DMS79 treated with DMSO at 0.1 percent for 48 hours (cell line): ENCODE measurements around the gene CHST8.
"Not testable (repeated sequence)": the region's sequence is repeated elsewhere in the genome, so short reads cannot be mapped to it uniquely, and the experiment has no call there.

ENCODE experiments used
- DNase-seq: peaks from one replicate; lab custom pipeline; 2025; lab: John Stamatoyannopoulos, UW

Gene CHST8, protein sequence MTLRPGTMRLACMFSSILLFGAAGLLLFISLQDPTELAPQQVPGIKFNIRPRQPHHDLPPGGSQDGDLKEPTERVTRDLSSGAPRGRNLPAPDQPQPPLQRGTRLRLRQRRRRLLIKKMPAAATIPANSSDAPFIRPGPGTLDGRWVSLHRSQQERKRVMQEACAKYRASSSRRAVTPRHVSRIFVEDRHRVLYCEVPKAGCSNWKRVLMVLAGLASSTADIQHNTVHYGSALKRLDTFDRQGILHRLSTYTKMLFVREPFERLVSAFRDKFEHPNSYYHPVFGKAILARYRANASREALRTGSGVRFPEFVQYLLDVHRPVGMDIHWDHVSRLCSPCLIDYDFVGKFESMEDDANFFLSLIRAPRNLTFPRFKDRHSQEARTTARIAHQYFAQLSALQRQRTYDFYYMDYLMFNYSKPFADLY

DNA sequence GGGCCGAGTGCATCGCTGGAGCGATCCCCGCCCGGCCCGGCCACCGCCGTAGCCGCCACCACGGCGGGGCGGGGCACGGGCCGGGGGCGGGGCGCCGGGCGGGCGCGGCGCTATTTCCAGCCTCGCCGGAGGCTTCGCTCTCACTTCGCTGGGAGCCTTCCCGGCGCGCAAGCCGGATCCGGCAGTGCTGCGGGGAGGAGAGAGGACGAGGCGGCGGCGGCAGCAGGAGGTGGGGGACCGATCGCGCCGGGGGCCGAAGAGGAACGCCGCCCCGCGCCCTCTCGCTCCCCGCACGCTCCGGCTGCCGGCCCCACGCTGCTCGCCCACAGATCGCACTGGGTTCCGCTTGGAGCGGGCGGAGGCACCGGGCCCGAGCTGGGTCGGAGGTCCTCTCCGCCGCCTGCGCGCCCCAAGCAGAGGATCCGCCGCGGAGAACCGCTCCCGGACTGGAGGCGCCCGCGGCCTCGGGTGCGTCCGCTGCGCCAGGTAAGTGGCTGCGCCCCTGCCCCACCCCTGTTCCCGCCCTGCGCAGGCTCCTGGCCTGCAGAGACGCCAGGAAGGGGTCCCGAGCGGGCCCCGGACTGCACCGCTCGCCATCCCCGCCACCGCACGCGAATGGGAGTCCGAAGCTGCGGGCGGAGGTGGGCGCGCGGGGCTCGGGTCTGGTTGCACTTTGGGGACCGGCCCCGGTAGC, at the start of gene CHST8:
CHST8 (plus strand) TSS at position 143 of the 694 bp plus-strand sequence. CDS start 67,309 bp downstream, outside the sequence.
- DNase-seq, result peak; percentile 41

DNA sequence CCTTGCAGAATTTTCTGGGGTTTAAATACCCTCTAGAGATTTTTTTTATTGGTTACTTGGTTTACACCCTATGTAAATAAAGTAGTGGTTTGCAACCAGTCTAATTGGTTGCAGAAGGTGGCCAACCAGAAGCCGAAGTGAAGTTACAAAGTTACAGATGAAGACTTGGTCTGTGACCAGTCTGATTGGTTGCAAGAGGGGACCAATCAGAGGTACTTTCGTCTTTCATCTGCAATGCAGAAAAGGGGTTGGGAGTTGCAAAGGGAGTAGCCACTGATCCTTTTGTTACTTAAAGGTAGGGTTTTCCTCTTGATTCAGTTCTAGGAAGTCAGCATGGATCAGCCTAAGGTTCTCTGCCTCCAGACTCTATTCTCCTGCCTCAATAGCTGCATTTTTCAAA, 48.8 kb upstream of the CHST8 start:
- no peak for DNase-seq

DNA sequence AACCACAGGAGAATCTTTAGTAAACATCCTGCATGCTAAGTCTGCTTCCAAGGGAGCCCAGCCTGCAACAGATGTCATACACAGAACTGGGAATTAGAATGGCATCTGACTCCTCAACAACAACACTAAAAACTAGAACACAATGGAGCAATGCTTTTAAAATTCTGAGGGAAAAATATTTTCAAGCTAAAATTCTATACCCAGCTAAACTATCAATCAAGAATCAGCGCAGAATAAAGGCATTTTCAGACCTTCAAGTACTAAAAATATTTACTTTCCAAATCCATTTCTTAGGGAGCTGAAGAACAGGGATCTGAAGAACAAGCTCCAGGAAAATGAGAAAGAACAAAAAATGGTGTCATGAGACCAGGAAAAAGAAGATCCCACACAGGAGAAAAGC, 46.9 kb upstream of the CHST8 start:
- DNase-seq, result no peak

DNA sequence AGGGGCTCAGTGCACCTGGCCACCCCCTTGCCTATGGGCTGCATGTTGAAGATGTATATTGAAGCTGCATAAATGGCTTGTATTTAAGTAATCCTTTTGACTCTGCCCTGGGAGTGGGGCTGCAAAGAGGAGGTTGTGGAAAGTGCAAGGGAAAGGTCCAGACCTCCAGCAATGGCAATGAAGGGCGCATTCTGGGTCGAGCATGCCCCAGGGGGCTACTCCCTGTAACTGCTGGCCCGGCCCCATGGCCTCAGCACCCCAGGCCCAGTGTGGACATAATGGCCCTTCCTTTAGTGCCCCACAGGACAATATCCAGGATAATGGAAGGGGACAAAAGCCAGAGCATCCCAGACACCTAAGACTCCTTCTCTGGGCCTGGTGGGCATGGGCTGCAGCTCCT, 43.1 kb upstream of the CHST8 start:
- DNase-seq, result no peak

DNA sequence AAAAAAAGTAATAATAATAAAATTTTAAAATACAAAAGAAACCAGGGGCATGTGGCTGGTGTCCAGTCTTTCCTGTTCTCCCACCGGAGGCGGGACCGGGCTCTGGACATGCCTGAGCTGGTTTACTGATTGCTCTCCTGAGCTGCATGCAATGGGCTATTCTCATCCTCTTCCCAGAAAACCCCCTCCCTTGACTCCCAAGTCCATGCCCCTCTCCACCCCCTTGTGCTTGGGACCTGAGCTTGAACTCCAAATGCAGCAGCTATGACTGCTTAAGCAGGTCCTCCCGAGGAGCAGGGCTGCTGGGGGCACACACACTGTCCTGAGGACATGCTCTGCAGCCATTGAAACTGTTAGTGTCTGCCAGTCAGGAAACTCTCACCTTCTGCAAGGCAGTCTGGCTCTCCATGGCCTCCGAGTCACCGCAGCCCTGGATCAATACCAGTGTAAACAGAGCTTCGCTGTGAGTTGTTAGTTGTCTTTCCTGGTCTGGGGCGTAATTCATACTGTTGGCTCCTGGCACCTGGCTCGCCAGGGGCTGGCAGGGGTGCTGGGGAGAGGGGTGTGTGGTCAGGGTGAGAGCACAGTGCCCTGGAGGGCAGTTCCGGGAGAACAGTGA, 41.6 kb upstream of the CHST8 start:
- DNase-seq, result peak; percentile 39

DNA sequence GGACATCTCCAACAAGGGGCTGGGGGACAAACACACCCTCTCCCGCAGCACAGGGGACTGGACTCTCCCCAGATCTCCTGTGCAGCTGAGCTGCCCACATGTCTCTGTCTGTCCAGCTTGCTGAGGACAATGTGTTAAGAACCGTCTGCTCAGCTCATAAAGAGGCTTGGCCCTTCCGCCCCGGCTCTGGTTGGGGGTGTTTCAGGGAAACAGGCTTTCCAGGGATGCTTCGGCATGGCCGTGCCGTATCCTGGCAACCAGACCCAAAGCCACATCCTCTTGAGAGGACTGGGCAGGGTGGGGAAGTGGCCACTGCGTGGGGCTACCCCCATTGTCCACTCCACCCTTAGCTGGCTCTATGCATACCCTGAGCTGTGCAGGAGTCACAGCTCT, 41.1 kb upstream of the CHST8 start:
- DNase-seq, result no peak

DNA sequence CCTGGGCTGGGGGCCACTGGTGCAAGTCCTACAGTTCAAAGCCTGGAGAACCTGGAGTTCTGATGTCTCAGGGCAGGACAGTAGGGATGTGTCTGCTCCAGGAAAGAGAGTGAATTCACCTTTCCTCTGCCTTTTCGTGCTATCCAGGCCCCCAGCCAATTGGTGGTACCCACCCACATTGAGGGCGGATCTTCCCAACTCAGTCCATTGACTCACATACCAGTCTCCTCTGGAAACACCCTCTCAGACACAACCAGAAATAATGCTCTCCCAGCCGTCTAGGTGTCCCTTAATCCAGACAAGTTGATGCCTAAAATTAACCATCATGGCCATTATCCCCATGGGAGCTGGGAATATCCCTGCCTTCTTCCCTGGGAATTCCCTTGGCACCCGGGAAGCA, 38.8 kb upstream of the CHST8 start:
- DNase-seq, result no peak

DNA sequence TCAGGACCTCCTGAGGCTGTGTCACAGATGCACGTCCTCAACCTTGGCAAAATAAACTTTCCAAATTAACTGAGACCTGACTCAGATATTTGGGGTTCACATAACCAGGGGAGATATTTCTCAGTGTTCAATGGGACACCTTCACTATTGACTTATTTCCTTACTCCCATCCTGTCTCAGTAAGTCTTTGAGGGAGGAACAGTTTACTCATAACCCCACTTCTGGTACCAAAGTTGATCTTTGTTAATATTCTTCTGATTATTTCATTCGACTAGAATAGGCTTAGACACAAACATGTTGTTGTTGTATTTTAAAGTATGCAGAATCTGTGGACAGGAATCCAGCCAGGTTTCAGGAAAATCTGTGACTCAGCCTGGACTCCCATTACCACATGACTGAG, 34.6 kb upstream of the CHST8 start:
- no peak for DNase-seq

DNA sequence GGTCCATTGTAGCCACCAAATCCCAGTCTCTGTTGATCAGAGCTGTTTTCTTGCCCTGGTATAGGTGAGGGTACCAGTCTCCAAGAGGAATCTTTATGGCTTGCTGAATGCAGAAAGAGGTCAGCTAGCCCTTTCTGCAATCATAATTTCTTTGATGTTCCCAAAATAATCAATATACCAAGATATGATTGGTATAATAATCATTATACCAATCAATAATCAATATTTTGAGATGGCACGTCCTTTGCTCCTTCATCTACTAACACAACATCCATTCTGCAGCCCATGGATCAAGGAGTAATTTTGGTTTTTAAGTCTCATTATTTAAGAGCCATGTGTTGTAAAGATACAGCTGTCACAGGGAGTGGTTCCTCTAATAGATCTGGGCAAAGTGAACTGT, 31.5 kb upstream of the CHST8 start:
- DNase-seq, result no peak

DNA sequence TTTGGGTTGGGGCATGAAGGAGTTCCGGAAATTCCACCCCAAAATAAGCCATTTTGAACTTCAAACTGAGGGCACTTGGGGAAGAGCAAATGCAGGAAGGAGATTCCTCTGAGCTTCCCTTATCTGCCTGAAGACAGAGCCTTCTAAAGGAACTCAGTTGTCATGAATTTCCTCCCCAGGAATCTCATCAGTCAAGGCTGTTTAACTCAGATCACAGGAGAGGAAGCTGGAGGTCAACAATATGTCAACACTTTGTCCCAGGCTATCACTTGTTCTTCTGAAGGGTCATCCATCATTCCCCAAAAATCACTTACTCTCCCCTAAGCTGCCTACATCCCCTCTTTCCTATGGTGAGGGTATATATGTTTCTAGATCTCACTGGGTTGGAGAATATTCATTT, 26.0 kb upstream of the CHST8 start:
- DNase-seq, result no peak

DNA sequence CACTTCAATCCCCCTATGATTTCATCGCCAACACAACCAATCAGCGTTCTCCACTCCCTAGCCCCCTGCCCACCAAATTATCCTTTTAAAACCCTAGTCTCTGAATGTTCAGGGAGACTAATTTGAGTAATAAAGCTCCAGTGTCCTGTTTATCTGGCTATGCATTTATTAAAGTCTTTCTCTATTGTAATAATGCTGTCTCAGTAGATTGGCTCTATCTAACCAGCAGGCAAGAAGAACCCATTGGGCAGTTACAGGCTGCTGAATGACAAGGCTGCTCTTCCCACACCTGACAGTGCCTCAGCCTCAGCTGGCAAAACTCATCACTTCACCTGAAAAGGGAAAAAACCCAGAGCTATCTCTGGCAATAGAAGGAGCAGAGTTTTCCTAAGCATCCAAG, 20.2 kb upstream of the CHST8 start:
- no peak for DNase-seq

DNA sequence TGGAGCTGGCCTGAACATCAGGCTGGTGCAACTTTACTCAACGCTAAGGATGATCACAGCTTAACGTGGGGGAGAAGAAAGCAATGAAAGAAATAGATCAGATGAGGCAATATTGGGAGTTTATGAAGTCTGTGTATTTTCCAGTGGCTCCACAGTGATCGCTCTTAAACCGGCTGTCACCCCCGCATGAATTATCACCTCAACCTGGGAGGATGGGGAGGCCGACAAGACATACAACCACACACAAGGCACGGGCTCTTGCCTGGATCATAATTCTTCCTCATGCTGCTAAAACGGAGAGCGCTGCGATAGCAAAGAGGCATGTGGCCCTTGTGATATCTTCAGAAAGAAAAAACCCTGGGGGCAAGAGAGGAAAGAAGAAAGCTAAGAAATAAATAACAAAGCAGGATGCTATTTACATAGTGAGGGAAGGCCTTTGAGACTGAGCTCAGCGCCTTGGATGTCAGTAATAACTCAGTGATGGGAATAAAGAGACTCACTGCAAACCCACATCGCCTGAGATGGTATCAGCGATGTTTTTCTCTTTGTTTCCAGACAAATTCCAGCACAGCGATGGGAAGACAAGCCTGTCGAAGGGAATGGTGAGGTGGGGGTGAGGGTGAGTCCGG, 19.1 kb upstream of the CHST8 start:
- no peak for DNase-seq

DNA sequence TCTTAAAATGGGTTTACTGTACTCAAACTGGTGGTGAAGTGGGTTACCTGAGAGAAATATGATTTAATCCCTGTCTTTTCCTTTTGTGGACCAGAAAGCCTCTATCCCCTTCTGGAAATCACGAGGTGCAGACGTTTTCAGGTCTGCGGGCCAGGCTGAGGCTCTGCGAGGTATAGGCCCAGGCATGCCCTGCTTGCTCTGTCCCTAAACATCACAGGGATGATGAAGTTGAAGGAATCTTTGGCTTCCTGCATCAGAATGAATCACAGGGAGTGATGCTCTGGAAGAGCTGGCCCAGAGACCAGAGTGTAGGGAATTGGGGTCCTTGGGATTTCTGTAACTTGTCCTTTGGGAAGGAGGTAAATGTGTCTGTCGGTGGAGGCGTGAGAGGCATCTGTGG, 18.4 kb upstream of the CHST8 start:
- DNase-seq, result no peak

DNA sequence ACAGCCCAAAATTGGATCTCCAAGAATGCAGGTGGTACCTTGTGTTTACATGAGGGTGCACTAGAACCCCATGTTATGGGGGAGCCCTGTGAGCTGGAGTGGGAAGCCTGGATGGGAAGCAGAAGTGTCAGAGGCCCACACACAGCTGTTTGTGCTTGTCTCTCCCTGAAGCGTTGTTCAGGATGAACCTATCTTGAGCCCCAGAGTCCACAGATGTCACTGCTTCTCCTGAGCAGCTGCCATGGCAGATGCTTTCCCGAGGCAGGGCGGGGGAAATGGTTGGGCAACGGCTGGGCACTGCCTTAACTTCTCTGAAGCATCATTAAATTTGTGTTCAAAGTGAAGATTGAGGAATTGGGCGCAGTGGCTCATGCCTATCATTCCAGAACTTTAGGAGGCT, 17.1 kb upstream of the CHST8 start:
- DNase-seq, result no peak

DNA sequence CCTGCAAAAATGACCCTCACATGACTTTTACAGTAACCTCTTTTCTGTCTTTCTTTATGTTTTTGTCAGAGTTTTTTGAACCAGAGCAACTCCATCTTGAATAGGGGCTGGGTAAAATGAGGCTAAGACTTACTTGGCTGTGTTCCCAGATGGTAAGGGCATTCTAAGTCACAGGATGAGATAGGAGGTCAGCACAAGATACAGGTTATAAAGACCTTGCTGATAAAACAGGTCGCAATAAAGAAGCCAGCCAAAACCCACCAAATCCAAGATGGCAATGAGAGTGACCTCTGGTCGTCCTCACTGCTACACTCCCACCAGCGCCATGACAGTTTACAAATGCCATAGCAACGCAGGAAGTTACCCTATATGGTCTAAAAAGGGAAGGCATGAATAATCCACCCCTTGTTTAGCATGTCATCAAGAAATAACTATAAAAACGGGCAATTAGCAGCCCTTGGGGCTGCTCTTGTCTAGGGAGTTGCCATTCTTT, 15.9 kb upstream of the CHST8 start:
- not testable (repeated sequence) for DNase-seq

DNA sequence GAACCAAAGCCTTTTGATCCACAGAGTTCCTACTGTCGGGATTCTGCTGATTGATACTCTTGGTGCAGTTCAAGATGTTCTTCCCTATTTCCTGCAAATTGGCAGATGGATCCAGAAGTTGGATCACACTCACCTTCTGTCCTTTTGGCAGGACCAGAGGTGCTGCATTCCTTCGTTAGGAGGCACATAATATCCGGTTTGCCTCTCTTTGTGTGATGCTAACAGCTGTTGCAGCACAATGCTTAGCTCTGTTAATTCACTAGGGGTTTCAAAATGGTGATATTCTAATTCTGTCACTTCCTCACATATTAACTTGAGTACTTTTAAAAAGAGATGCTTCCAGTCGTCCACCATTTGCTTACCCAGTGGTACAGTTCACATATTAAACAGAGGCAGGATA, 15.2 kb upstream of the CHST8 start:
- no peak for DNase-seq

DNA sequence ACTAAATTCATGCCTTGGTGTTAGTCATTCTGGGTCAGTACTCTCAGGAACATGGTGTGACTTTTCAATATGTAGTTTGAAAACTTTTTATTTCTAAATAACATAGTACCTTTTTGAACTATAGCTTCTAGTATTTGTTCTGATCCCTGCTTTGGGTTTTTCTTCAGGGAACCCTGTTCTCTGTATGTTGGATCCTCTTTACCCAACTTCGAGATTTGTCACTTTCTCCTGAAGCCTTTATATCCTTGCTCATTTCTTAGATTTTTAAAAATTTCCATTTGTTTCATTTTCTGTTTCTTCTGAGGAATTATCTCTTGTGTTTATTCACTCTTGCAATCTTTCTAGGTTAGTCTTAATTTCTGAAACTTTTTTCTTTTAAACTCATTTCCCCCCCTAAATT, 12.4 kb upstream of the CHST8 start:
- DNase-seq, result no peak

DNA sequence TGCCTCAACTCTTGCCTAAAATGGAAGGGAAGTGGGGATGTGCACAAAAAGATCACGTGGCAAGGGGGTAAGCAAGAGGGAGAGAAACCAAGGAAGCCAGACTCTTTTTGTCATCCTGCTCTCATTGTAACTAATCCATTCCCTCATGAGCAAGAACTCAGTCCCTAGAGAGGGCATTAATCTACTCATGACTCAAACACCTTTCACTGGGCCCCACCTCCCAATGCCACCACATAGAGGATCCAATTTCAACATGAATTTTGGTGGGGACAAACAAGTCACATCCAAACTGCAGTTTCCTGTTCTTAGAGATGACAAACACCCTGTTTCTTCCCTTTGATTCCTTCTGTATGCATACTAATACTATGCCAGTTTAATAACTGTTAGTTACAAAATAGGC, 11.2 kb upstream of the CHST8 start:
- DNase-seq, result no peak

DNA sequence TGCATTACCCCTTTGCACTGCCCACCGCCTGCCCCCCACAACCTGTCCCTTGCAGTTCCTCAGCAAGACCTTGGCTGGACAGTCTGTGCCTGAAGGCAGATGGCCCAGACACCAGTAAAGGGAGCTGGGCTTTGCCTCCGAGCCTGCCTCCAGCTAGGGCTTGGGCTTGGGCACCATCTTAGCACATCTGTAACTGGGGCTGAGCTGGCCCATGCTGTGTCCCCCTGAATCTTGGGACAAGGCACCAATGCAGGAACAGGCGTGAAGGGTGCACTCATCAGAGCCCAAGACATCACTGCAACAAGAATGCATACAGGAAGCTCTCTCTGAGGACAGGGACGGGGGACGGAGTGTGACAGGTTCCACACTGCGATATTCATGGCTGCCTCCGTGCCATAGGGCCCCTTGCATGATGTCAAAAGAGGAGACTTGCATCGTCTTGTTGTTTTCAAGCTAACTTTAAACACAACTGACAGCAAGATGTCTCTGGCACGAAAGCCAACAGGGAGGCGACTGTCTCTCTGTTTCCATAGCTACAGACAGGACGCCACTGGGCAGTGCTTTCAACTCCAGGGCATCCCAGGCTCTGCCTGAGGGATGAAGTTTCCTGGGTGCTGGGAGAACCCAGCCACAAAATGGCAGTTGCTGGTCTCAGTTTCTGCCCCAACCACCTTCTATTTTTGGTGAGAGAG, 8.7 kb upstream of the CHST8 start:
- DNase-seq, result no peak

DNA sequence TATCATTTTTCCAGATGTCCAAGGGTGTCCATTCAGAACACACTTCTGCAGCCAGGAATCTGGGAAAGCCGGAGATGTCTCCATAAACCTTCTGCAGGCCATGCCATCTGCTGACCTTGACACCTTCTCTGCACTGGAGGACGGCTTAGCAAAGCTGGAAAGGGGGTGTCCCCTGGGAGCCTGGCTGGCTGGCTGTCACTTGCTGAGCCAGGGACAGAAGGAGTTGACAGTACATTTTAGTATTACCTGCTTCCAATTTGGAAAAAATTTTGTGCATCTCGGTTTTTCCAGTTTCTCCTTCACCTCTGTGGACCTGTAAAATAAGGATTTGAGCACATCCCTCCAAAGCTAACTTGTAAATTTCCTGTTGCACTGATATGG, 8.1 kb upstream of the CHST8 start:
- DNase-seq, result no peak

DNA sequence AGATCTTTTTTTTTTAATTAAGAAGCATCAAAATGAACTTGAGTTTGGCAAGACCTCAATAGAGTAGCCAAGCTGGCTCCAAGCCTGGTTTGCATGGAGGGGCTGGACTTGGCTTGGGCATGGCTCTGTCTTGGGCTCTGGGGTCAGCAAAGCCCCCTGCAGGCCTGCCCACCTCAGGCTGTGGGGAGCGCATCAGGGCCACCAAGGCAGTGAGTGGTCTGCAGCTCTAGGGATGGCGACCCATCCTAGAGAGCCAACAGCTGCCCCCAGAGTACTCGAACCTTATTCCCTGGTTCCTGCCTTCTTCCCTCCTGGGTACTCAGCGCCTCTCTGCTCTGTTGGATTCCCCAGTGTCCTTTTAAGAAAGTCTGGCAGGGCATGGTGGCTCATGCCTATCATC, 5.4 kb upstream of the CHST8 start:
- DNase-seq, result no peak

DNA sequence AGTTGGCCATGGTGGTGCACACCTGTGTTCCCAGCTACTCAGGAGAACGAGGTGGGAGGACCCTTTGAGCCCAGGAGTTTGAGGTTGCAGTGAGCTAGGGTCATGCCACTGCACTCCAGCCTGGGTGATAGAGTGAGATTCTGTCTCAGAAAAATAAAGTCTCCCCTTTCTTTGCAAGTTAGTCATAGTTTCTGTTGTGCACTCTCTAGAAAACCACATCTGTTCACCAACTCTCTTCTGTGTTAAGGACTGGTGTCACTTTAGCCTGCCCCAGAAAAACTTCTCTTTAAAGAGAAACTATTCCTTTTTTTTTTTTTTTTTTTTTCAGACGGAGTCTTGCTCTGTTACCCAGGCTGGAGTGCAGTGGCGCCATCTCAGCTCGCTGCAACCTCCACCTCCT, 4.9 kb upstream of the CHST8 start:
- no peak for DNase-seq
